ENCODE measurements around the gene BRD7. TPM values are rescaled to one million over a fixed set of nuclear protein-coding genes. Genes with fewer than 3 reads are reported as not detected.

Gene BRD7
- total RNA-seq, 1 experiment from 2014 or later: 76.6 TPM

- ChIA-PET POLR2A (ENCODE audit: unreplicated experiment) (no interaction called here), CTCF (no interaction called here)
- no peak for DNase-seq
- Histone ChIP-seq H2AFZ (no peak overlapping the region), H3K4me3 (no peak overlapping the region), H3K4me1 (replicated peaks; ENCODE audit: insufficient read depth) (peaks cover 39% of the 10 kb centered on the region), H3K9me3 (ENCODE audit: insufficient read depth, low read depth) (no peaks in the 10 kb centered on the region), H3K9me2 (ENCODE audit: insufficient read depth) (no peaks in the 10 kb centered on the region), H3K4me2 (no peak overlapping the region), H3F3A (ENCODE audit: insufficient read depth, low read depth) (peaks cover 30% of the 10 kb centered on the region), H4K20me1 (ENCODE audit: insufficient read depth) (no peaks in the 10 kb centered on the region), H3K79me2 (ENCODE audit: low read depth) (no peaks in the 10 kb centered on the region), H3K36me3 (ENCODE audit: low read depth) (no peaks in the 10 kb centered on the region), H3K27ac (no peak overlapping the region), H3K27me3 (ENCODE audit: insufficient read depth, low read depth) (no peaks in the 10 kb centered on the region)
- intact Hi-C loops (cut with micrococcal nuclease; ENCODE audit: unreplicated experiment): no loop called here
- TF ChIP-seq EZH2 (IDR thresholded peaks at IDR 0.05; ENCODE audit: low read depth) (no peak), CTCF (conservative IDR thresholded peaks at IDR 0.05) (no peak)
- BruUV-seq (replicated peaks): no TSS peak
Observed at GRCh38 chr16:50398336-50398735, 29.5 kb upstream of the BRD7 start.

GRCh38 chr16:50396761-50397535 is 28.2 kb upstream of the BRD7 start:
- no peaks in the 10 kb centered on the region for H3K9me3 ChIP-seq (ENCODE audit: insufficient read depth, low read depth)
- POLR2A ChIA-PET (ENCODE audit: unreplicated experiment): no interaction called here
- peak overlapping the region; percentile 98 for H3K27ac ChIP-seq
- H3K4me1 ChIP-seq (replicated peaks; ENCODE audit: insufficient read depth): peaks cover 39% of the 10 kb centered on the region
- peak overlapping the region; percentile 78 for H2AFZ ChIP-seq
- H3K79me2 ChIP-seq (ENCODE audit: low read depth): no peaks in the 10 kb centered on the region
- H3K27me3 ChIP-seq (ENCODE audit: insufficient read depth, low read depth): no peaks in the 10 kb centered on the region
- no peaks in the 10 kb centered on the region for H4K20me1 ChIP-seq (ENCODE audit: insufficient read depth)
- H3K36me3 ChIP-seq (ENCODE audit: low read depth): no peaks in the 10 kb centered on the region
- intact Hi-C loops (cut with micrococcal nuclease; ENCODE audit: unreplicated experiment): loop anchor here (1.0 kb wide), 1 partner anchor 60 kb away; no protein-coding TSS in a partner anchor
- no TSS peak for BruUV-seq (replicated peaks)
- CTCF ChIA-PET: no interaction called here
- peaks cover 30% of the 10 kb centered on the region for H3F3A ChIP-seq (ENCODE audit: insufficient read depth, low read depth)
- TF ChIP-seq EZH2 (IDR thresholded peaks at IDR 0.05; ENCODE audit: low read depth) (no peak), CTCF (conservative IDR thresholded peaks at IDR 0.05) (no peak)
- peak overlapping the region; percentile 99 for H3K4me2 ChIP-seq
- peak; percentile 87 to 99 for DNase-seq
- H3K4me3 ChIP-seq: peak overlapping the region; percentile 63
- no peaks in the 10 kb centered on the region for H3K9me2 ChIP-seq (ENCODE audit: insufficient read depth)

- Histone ChIP-seq H3F3A (ENCODE audit: insufficient read depth, low read depth) (peaks cover 30% of the 10 kb centered on the region), H3K79me2 (ENCODE audit: low read depth) (no peaks in the 10 kb centered on the region), H3K4me3 (peak overlapping the region; percentile 63), H3K4me2 (peak overlapping the region; percentile 99), H3K9me2 (ENCODE audit: insufficient read depth) (no peaks in the 10 kb centered on the region), H3K4me1 (replicated peaks; ENCODE audit: insufficient read depth) (peaks cover 39% of the 10 kb centered on the region), H3K27ac (peak overlapping the region; percentile 98), H3K9me3 (ENCODE audit: insufficient read depth, low read depth) (no peaks in the 10 kb centered on the region), H2AFZ (peak overlapping the region; percentile 78), H3K27me3 (ENCODE audit: insufficient read depth, low read depth) (no peaks in the 10 kb centered on the region), H3K36me3 (ENCODE audit: low read depth) (no peaks in the 10 kb centered on the region), H4K20me1 (ENCODE audit: insufficient read depth) (no peaks in the 10 kb centered on the region)
- ChIA-PET CTCF (no interaction called here), POLR2A (ENCODE audit: unreplicated experiment) (interaction anchor here (0.6 to 0.8 kb wide), 2 partner anchors 135 to 1103 kb away, joined by 3 to 6 read pairs; no protein-coding TSS in a partner anchor)
- no peak for TF ChIP-seq EZH2 (IDR thresholded peaks at IDR 0.05; ENCODE audit: low read depth)
- no peak for TF ChIP-seq CTCF (conservative IDR thresholded peaks at IDR 0.05)
- intact Hi-C loops (cut with micrococcal nuclease; ENCODE audit: unreplicated experiment): loop anchor here (1.0 kb wide), 1 partner anchor 61 kb away; no protein-coding TSS in a partner anchor
- DNase-seq: peak; percentile 37 to 69
- TSS peak; percentile 84 for BruUV-seq (replicated peaks)
Observed at GRCh38 chr16:50395763-50396710, 27.2 kb upstream of the BRD7 start.

Data from PC-9 (cell line).